HT1080 (cell line): ENCODE data around the gene PRND. TPM values are rescaled to one million over a fixed set of nuclear protein-coding genes. Genes with fewer than 3 reads are reported as not detected.
"Not testable (repeated sequence)": the region's sequence is repeated elsewhere in the genome, so short reads cannot be mapped to it uniquely, and the experiment has no call there.

Experiments
- DNase-seq: peaks from one replicate; pipeline ENCODE4 v3.0.0-alpha.2; 2015; ENCODE audit warnings: low read depth
- total RNA-seq: library from RNA; depleted of rRNA; stranded (reverse); fragments of >200 nt; shearing (Covaris generic); gene quantifications from 2 replicates; pipeline ENCODE4 v1.2.3, GENCODE V29; 2014

The PRND gene
- total RNA-seq, 1 experiment from 2014 or later, result 0.18 TPM

- no peak for DNase-seq
Observed at GRCh38 chr20:4736875-4737274, 15.2 kb downstream of the PRND start.

GRCh38 chr20:4737857-4738627 lies 16.3 kb downstream of the PRND start:
- no peak for DNase-seq

- peak; percentile 40 for DNase-seq
Observed at GRCh38 chr20:4740774-4741431, 19.2 kb downstream of the PRND start.

- DNase-seq, result no peak
Observed at GRCh38 chr20:4748847-4749246, 27.1 kb downstream of the PRND start.

- no peak for DNase-seq
Observed at GRCh38 chr20:4749326-4749725, 27.6 kb downstream of the PRND start.

- DNase-seq, result no peak
Observed at GRCh38 chr20:4750381-4750780, 28.7 kb downstream of the PRND start.

- DNase-seq, result not testable (repeated sequence)
Observed at GRCh38 chr20:4759100-4759884, 37.6 kb downstream of the PRND start.

GRCh38 chr20:4763261-4763660 lies 41.6 kb downstream of the PRND start:
- DNase-seq, result no peak

- DNase-seq, result no peak
Observed at GRCh38 chr20:4763723-4764510, 42.2 kb downstream of the PRND start.

GRCh38 chr20:4764805-4765204 lies 43.1 kb downstream of the PRND start:
- no peak for DNase-seq

- no peak for DNase-seq
Observed at GRCh38 chr20:4765681-4766080, 44.0 kb downstream of the PRND start.

- no peak for DNase-seq
Observed at GRCh38 chr20:4766631-4767030, 44.9 kb downstream of the PRND start.

GRCh38 chr20:4767084-4767483 lies 45.4 kb downstream of the PRND start:
- DNase-seq, result no peak

GRCh38 chr20:4769328-4769727 lies 47.6 kb downstream of the PRND start:
- no peak for DNase-seq

GRCh38 chr20:4770026-4770425 lies 48.3 kb downstream of the PRND start:
- DNase-seq, result no peak

GRCh38 chr20:4771004-4771403 lies 49.3 kb downstream of the PRND start:
- DNase-seq, result no peak

GRCh38 chr20:4772132-4772531 lies 50.4 kb downstream of the PRND start:
- no peak for DNase-seq

GRCh38 chr20:4773014-4773413 lies 51.3 kb downstream of the PRND start:
- DNase-seq, result not testable (repeated sequence)

- no peak for DNase-seq
Observed at GRCh38 chr20:4773736-4774135, 52.0 kb downstream of the PRND start.

GRCh38 chr20:4774207-4774606 lies 52.5 kb downstream of the PRND start:
- no peak for DNase-seq

GRCh38 chr20:4775322-4776078 lies 53.8 kb downstream of the PRND start:
- DNase-seq, result no peak
